IPS-20b (cell line): ENCODE data around the gene DDIT4.
"Not testable (repeated sequence)": the region's sequence is repeated elsewhere in the genome, so short reads cannot be mapped to it uniquely, and the experiment has no call there.

Source experiments
- H3K27ac ChIP-seq: one replicate; pipeline ENCODE4 v1.5.1; 2013; ENCODE audit warnings: low read length
- H3K27me3 ChIP-seq: 2 replicates; pipeline ENCODE4 v1.6.1; 2013; ENCODE audit warnings: mild to moderate bottlenecking, low read length, inconsistent platforms; ENCODE audit not compliant: insufficient read depth
- H3K36me3 ChIP-seq: 2 replicates; pipeline ENCODE4 v1.6.1; 2013; ENCODE audit warnings: low read depth, mild to moderate bottlenecking, inconsistent platforms, low read length, moderate library complexity; ENCODE audit not compliant: insufficient read depth
- H3K4me1 ChIP-seq: 2 replicates; pipeline ENCODE4 v1.6.1; 2013; ENCODE audit warnings: mild to moderate bottlenecking, control low read depth, inconsistent platforms, low read length, moderate library complexity; ENCODE audit not compliant: insufficient read depth
- H3K4me3 ChIP-seq: 2 replicates; pipeline ENCODE4 v1.5.1; 2013; ENCODE audit warnings: mild to moderate bottlenecking, low read length, inconsistent platforms
- H3K9ac ChIP-seq: 2 replicates; pipeline ENCODE4 v1.6.1; 2013; ENCODE audit warnings: low read depth, mild to moderate bottlenecking, inconsistent platforms, low read length, moderate library complexity
- H3K9me3 ChIP-seq: 2 replicates; pipeline ENCODE4 v1.6.1; 2013; ENCODE audit warnings: mild to moderate bottlenecking, low read depth, low read length, inconsistent platforms; ENCODE audit not compliant: insufficient read depth

The DDIT4 gene

GRCh38 chr10:72274730-72275350 is 1.1 kb downstream of the DDIT4 start:
- no peak overlapping the region for H3K27ac ChIP-seq
- peaks cover 16% of the 10 kb centered on the region for H3K4me1 ChIP-seq
- H3K9ac ChIP-seq: peak overlapping the region; percentile 89; the same call in 1 of the 2 replicates

GRCh38 chr10:72275351-72276012 is 1.8 kb downstream of the DDIT4 start:
- Histone ChIP-seq H3K36me3 (peaks cover 14% of the 10 kb centered on the region), H3K9me3 (no peaks in the 10 kb centered on the region), H3K27ac (no peak overlapping the region), H3K27me3 (peaks cover 8% of the 10 kb centered on the region; the same call in 1 of the 2 replicates), H3K4me3 (peak overlapping the region; percentile 97), H3K4me1 (peaks cover 16% of the 10 kb centered on the region), H3K9ac (no peak overlapping the region)

More at GRCh38 chr10:72274730-72275350, 1.1 kb downstream of the DDIT4 start:
- H3K9me3 ChIP-seq: no peaks in the 10 kb centered on the region
- H3K4me3 ChIP-seq: peak overlapping the region; percentile 97
- peaks cover 8% of the 10 kb centered on the region; the same call in 1 of the 2 replicates for H3K27me3 ChIP-seq
- H3K36me3 ChIP-seq: peaks cover 14% of the 10 kb centered on the region

GRCh38 chr10:72276013-72276387 is 2.3 kb downstream of the DDIT4 start:
- H3K27ac ChIP-seq: no peak overlapping the region
- H3K4me3 ChIP-seq: no peak overlapping the region
- H3K36me3 ChIP-seq: peaks cover 14% of the 10 kb centered on the region
- no peaks in the 10 kb centered on the region for H3K9me3 ChIP-seq
- peaks cover 15% of the 10 kb centered on the region for H3K4me1 ChIP-seq
- no peak overlapping the region for H3K9ac ChIP-seq
- peaks cover 8% of the 10 kb centered on the region; the same call in 1 of the 2 replicates for H3K27me3 ChIP-seq

- no peak overlapping the region for H3K27ac ChIP-seq
- no peak overlapping the region for H3K4me3 ChIP-seq
- H3K4me1 ChIP-seq: peaks cover 12% of the 10 kb centered on the region
Observed at GRCh38 chr10:72276421-72277339, 3.0 kb downstream of the DDIT4 start.

GRCh38 chr10:72277340-72277995 is 3.7 kb downstream of the DDIT4 start:
- peaks cover 8% of the 10 kb centered on the region; the same call in 1 of the 2 replicates for H3K27me3 ChIP-seq
- H3K27ac ChIP-seq: no peak overlapping the region
- peaks cover 14% of the 10 kb centered on the region for H3K36me3 ChIP-seq
- peaks cover 12% of the 10 kb centered on the region for H3K4me1 ChIP-seq
- no peak overlapping the region for H3K4me3 ChIP-seq
- H3K9ac ChIP-seq: no peak overlapping the region
- no peaks in the 10 kb centered on the region for H3K9me3 ChIP-seq

More at GRCh38 chr10:72276421-72277339, 3.0 kb downstream of the DDIT4 start:
- H3K36me3 ChIP-seq: peaks cover 14% of the 10 kb centered on the region
- H3K9ac ChIP-seq: no peak overlapping the region
- H3K27me3 ChIP-seq: peaks cover 8% of the 10 kb centered on the region; the same call in 1 of the 2 replicates
- no peaks in the 10 kb centered on the region for H3K9me3 ChIP-seq

- no peak overlapping the region for H3K9ac ChIP-seq
- peaks cover 12% of the 10 kb centered on the region for H3K4me1 ChIP-seq
- H3K9me3 ChIP-seq: no peaks in the 10 kb centered on the region
- peaks cover 8% of the 10 kb centered on the region; the same call in 1 of the 2 replicates for H3K27me3 ChIP-seq
- H3K27ac ChIP-seq: no peak overlapping the region
- peaks cover 14% of the 10 kb centered on the region for H3K36me3 ChIP-seq
- no peak overlapping the region for H3K4me3 ChIP-seq
Observed at GRCh38 chr10:72277996-72278667, 4.4 kb downstream of the DDIT4 start.

- H3K9me3 ChIP-seq: no peaks in the 10 kb centered on the region
- H3K27ac ChIP-seq: no peak overlapping the region
- H3K9ac ChIP-seq: no peak overlapping the region
- H3K27me3 ChIP-seq: peaks cover 8% of the 10 kb centered on the region; the same call in 1 of the 2 replicates
- H3K36me3 ChIP-seq: peaks cover 14% of the 10 kb centered on the region
- H3K4me3 ChIP-seq: no peak overlapping the region
- H3K4me1 ChIP-seq: peaks cover 12% of the 10 kb centered on the region
Observed at GRCh38 chr10:72278668-72279393, 5.1 kb downstream of the DDIT4 start.

GRCh38 chr10:72279587-72279986 is 5.9 kb downstream of the DDIT4 start:
- Histone ChIP-seq H3K36me3 (peaks cover 14% of the 10 kb centered on the region), H3K4me1 (peaks cover 12% of the 10 kb centered on the region)
- not testable (repeated sequence) for H3K9me3 ChIP-seq, H3K4me3 ChIP-seq, H3K9ac ChIP-seq, H3K27me3 ChIP-seq, H3K27ac ChIP-seq

GRCh38 chr10:72283131-72283530 is 9.4 kb downstream of the DDIT4 start:
- no peak overlapping the region for H3K4me3 ChIP-seq
- H3K36me3 ChIP-seq: no peaks in the 10 kb centered on the region
- H3K9ac ChIP-seq: no peak overlapping the region
- H3K27ac ChIP-seq: no peak overlapping the region
- no peaks in the 10 kb centered on the region for H3K4me1 ChIP-seq
- H3K27me3 ChIP-seq: no peaks in the 10 kb centered on the region
- H3K9me3 ChIP-seq: no peaks in the 10 kb centered on the region

GRCh38 chr10:72285972-72286521 is 12.3 kb downstream of the DDIT4 start:
- H3K9ac ChIP-seq: no peak overlapping the region
- H3K4me1 ChIP-seq: no peaks in the 10 kb centered on the region
- no peaks in the 10 kb centered on the region for H3K36me3 ChIP-seq
- H3K9me3 ChIP-seq: no peaks in the 10 kb centered on the region
- H3K27me3 ChIP-seq: no peaks in the 10 kb centered on the region
- no peak overlapping the region for H3K27ac ChIP-seq
- no peak overlapping the region for H3K4me3 ChIP-seq
